ENCODE results near the gene HOXA9.

Gene HOXA9

DNA sequence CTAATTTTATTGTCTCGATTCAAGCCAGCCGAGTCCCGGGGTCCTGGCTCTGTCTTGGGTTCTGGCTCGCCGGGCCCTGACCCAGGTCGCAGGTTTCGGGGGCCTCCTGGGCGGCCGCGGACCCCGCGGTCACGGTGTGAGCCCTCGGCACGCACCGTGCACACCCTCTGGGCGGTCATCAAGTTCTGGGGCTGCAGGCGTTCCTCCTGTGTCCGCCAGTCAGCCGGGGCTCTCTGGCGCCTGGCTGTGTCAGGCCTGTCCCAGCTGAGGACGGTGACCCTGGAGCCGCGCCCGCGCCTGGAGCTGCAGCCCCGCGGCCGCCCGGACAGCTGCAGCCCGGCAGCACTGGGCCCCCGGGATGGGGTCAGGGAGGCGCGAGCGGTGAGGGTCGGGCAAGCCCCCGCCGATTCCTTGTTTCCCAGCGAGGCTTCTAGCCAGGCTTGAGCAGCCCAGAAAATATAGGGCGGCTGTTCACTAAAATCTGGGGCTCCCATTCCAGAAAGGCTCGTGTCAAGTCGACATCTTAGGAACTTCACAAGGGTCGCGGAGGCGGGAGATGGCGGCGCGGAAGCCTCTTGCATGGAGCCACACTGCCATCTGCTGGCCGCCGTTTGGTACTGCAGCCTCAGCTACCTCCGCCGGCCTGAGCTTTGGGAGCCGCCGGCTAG is 4.7 kb downstream of the HOXA9 start:
- Histone ChIP-seq H3K9ac (ENCODE audit: low read length) (peak overlapping the region; percentile 6; the same call in 1 of the 2 replicates), H3K79me2 (ENCODE audit: low read length) (no peaks in the 10 kb centered on the region), H3K9me3 (replicated peaks; ENCODE audit: insufficient read depth, low read length) (no peaks in the 10 kb centered on the region), H3F3A (ENCODE audit: insufficient read depth, low read length) (no peaks in the 10 kb centered on the region), H3K4me1 (ENCODE audit: low read length) (0 out of 2 replicates have a peak, but pooled peaks cover 4% of the 10 kb centered on the region), H3K4me2 (ENCODE audit: low read depth, low read length) (peak overlapping the region; percentile 96), H3K36me3 (replicated peaks; ENCODE audit: insufficient read depth, low read length) (no peaks in the 10 kb centered on the region), H4K20me1 (ENCODE audit: insufficient read depth, low read length) (no peaks in the 10 kb centered on the region), H3K27me3 (replicated peaks; ENCODE audit: insufficient read depth, low read length) (peaks cover 91% of the 10 kb centered on the region), H3K4me3 (ENCODE audit: low read length) (peak overlapping the region; percentile 64), H3K27ac (ENCODE audit: low read length) (no peak overlapping the region), H2AFZ (ENCODE audit: low read length) (peak overlapping the region; percentile 91), H3K9me2 (replicated peaks; ENCODE audit: insufficient read depth, low read length) (no peaks in the 10 kb centered on the region)
- no peak for TF ChIP-seq EZH2phosphoT487 (IDR thresholded peaks at IDR 0.05; ENCODE audit: low read length)
- TF ChIP-seq CTCF (IDR thresholded peaks at IDR 0.05; ENCODE audit: low read length), result peak; percentile 96
- peak; percentile 71 for DNase-seq

- no peak overlapping the region for H3K27ac ChIP-seq (ENCODE audit: low read length)
- H2AFZ ChIP-seq (ENCODE audit: low read length), result peak overlapping the region; percentile 91
- peak overlapping the region; percentile 96 for H3K4me2 ChIP-seq (ENCODE audit: low read depth, low read length)
- H4K20me1 ChIP-seq (ENCODE audit: insufficient read depth, low read length), result no peaks in the 10 kb centered on the region
- H3K4me3 ChIP-seq (ENCODE audit: low read length), result peak overlapping the region; percentile 64
- H3K27me3 ChIP-seq (replicated peaks; ENCODE audit: insufficient read depth, low read length), result peaks cover 91% of the 10 kb centered on the region
- peak overlapping the region; percentile 6; the same call in 1 of the 2 replicates for H3K9ac ChIP-seq (ENCODE audit: low read length)
- no peaks in the 10 kb centered on the region for H3K9me3 ChIP-seq (replicated peaks; ENCODE audit: insufficient read depth, low read length)
- H3K79me2 ChIP-seq (ENCODE audit: low read length), result no peaks in the 10 kb centered on the region
- H3K36me3 ChIP-seq (replicated peaks; ENCODE audit: insufficient read depth, low read length), result no peaks in the 10 kb centered on the region
- no peak for TF ChIP-seq EZH2 (optimal IDR thresholded peaks at IDR 0.05; ENCODE audit: low read depth, low read length)
- TF ChIP-seq CTCF (IDR thresholded peaks at IDR 0.05; ENCODE audit: low read length), result no peak
- TF ChIP-seq EZH2phosphoT487 (IDR thresholded peaks at IDR 0.05; ENCODE audit: low read length), result 0 out of 2 replicates have a peak, but pooled peaks have one; percentile 58
- no peaks in the 10 kb centered on the region for H3K9me2 ChIP-seq (replicated peaks; ENCODE audit: insufficient read depth, low read length)
- H3F3A ChIP-seq (ENCODE audit: insufficient read depth, low read length), result no peaks in the 10 kb centered on the region
- DNase-seq, result no peak
- H3K4me1 ChIP-seq (ENCODE audit: low read length), result 0 out of 2 replicates have a peak, but pooled peaks cover 4% of the 10 kb centered on the region
Observed at GRCh38 chr7:27160145-27160545, 5.2 kb downstream of the HOXA9 start.

GRCh38 chr7:27159266-27160144 is 5.8 kb downstream of the HOXA9 start:
- Histone ChIP-seq H3K9ac (ENCODE audit: low read length) (no peak overlapping the region), H3K4me2 (ENCODE audit: low read depth, low read length) (peak overlapping the region; percentile 96; the same call in 1 of the 2 replicates), H2AFZ (ENCODE audit: low read length) (no peak overlapping the region), H3K9me3 (replicated peaks; ENCODE audit: insufficient read depth, low read length) (no peaks in the 10 kb centered on the region), H3K4me1 (ENCODE audit: low read length) (peaks cover 4% of the 10 kb centered on the region; the same call in 1 of the 2 replicates), H3K27ac (ENCODE audit: low read length) (no peak overlapping the region), H3K36me3 (replicated peaks; ENCODE audit: insufficient read depth, low read length) (no peaks in the 10 kb centered on the region), H3F3A (ENCODE audit: insufficient read depth, low read length) (no peaks in the 10 kb centered on the region), H3K4me3 (ENCODE audit: low read length) (peak overlapping the region; percentile 64; the same call in 1 of the 2 replicates), H3K79me2 (ENCODE audit: low read length) (no peaks in the 10 kb centered on the region), H4K20me1 (ENCODE audit: insufficient read depth, low read length) (no peaks in the 10 kb centered on the region), H3K27me3 (replicated peaks; ENCODE audit: insufficient read depth, low read length) (peaks cover 91% of the 10 kb centered on the region), H3K9me2 (replicated peaks; ENCODE audit: insufficient read depth, low read length) (no peaks in the 10 kb centered on the region)
- DNase-seq, result no peak
- no peak for TF ChIP-seq EZH2phosphoT487 (IDR thresholded peaks at IDR 0.05; ENCODE audit: low read length)
- TF ChIP-seq CTCF (IDR thresholded peaks at IDR 0.05; ENCODE audit: low read length), result no peak
- no peak for TF ChIP-seq EZH2 (optimal IDR thresholded peaks at IDR 0.05; ENCODE audit: low read depth, low read length)

Measured in MM.1S (cell line).